ENCODE data around the gene UTP4. TPM values are rescaled to one million over a fixed set of nuclear protein-coding genes. Genes with fewer than 3 reads are reported as not detected.

Gene UTP4
- total RNA-seq, 2 experiments from 2014 or later: 21.1 to 67.3 TPM

- Histone ChIP-seq H3K27ac (ENCODE audit: low read depth, low read length, poor library complexity, severe bottlenecking) (no peak overlapping the region), H3K9me3 (ENCODE audit: low read length) (no peaks in the 10 kb centered on the region), H3K4me1 (ENCODE audit: insufficient read depth, low read length, poor library complexity, severe bottlenecking) (no peaks in the 10 kb centered on the region), H3K9me2 (ENCODE audit: insufficient read depth, low read length) (no peaks in the 10 kb centered on the region), H3K4me3 (ENCODE audit: low read depth, low read length, poor library complexity, severe bottlenecking) (no peak overlapping the region), H3K79me2 (ENCODE audit: insufficient read depth, low read depth, low read length) (no peaks in the 10 kb centered on the region), H2AFZ (ENCODE audit: low read length) (no peak overlapping the region), H3K4me2 (ENCODE audit: low read length) (no peak overlapping the region), H3K36me3 (ENCODE audit: insufficient read depth, low read length) (peaks cover 90% of the 10 kb centered on the region), H4K20me1 (ENCODE audit: insufficient read depth, low read length) (no peaks in the 10 kb centered on the region)
- intact Hi-C loops (cut with micrococcal nuclease; ENCODE audit: unreplicated experiment): no loop called here
- CTCF ChIA-PET (ENCODE audit: unreplicated experiment): no interaction called here
- DNase-seq (ENCODE audit: low spot score): no peak
- POLR2A ChIA-PET: interaction anchor here (1.4 kb wide), 1 partner anchor 10 kb away, joined by 3 read pairs; no protein-coding TSS in a partner anchor
- BruUV-seq (replicated peaks): no TSS peak
- TF ChIP-seq CTCF (conservative IDR thresholded peaks at IDR 0.05; ENCODE audit: low read length) (no peak), EZH2phosphoT487 (IDR thresholded peaks at IDR 0.05; ENCODE audit: borderline replicate concordance, low read depth, low read length) (no peak)
These were observed 33.9 kb downstream of the UTP4 start for GRCh38 chr16:69166221-69166833.

- no peak for DNase-seq (ENCODE audit: low spot score)
- no TSS peak for BruUV-seq (replicated peaks)
- TF ChIP-seq EZH2phosphoT487 (IDR thresholded peaks at IDR 0.05; ENCODE audit: borderline replicate concordance, low read depth, low read length) (no peak), CTCF (conservative IDR thresholded peaks at IDR 0.05; ENCODE audit: low read length) (no peak)
- Histone ChIP-seq H3K27ac (ENCODE audit: low read depth, low read length, poor library complexity, severe bottlenecking) (no peak overlapping the region), H3K36me3 (ENCODE audit: insufficient read depth, low read length) (peaks cover 93% of the 10 kb centered on the region), H3K4me2 (ENCODE audit: low read length) (no peak overlapping the region), H3K9me3 (ENCODE audit: low read length) (no peaks in the 10 kb centered on the region), H4K20me1 (ENCODE audit: insufficient read depth, low read length) (no peaks in the 10 kb centered on the region), H3K4me1 (ENCODE audit: insufficient read depth, low read length, poor library complexity, severe bottlenecking) (no peaks in the 10 kb centered on the region), H3K79me2 (ENCODE audit: insufficient read depth, low read depth, low read length) (no peaks in the 10 kb centered on the region), H2AFZ (ENCODE audit: low read length) (no peak overlapping the region), H3K4me3 (ENCODE audit: low read depth, low read length, poor library complexity, severe bottlenecking) (no peak overlapping the region), H3K9me2 (ENCODE audit: insufficient read depth, low read length) (no peaks in the 10 kb centered on the region)
- ChIA-PET POLR2A (interaction anchor here (0.6 to 0.7 kb wide), 3 partner anchors 13 to 130 kb away, joined by 3 to 4 read pairs (median 4); no protein-coding TSS in a partner anchor), CTCF (ENCODE audit: unreplicated experiment) (no interaction called here)
- intact Hi-C loops (cut with micrococcal nuclease; ENCODE audit: unreplicated experiment): no loop called here
These were observed 34.8 kb downstream of the UTP4 start for GRCh38 chr16:69166946-69167930.

Measured in OCI-LY7 (cell line).